ENCODE measurements around the gene BAZ1A.

- TF ChIP-seq FOSL1 (IDR thresholded peaks at IDR 0.05; ENCODE audit: insufficient read depth, low read depth, low read length) = no peak
- no peak for TF ChIP-seq POLR2A (IDR thresholded peaks at IDR 0.05; ENCODE audit: control extremely low read depth in 1 of 2, low read depth in 2 of 2, low read length in 2 of 2)
- no peak for TF ChIP-seq CTCF (IDR thresholded peaks at IDR 0.05; ENCODE audit: control extremely low read depth in 1 of 3, insufficient read depth in 1 of 3, low read depth in 1 of 3, low read length in 3 of 3)
- TF ChIP-seq SIN3A (conservative IDR thresholded peaks at IDR 0.05 in 1 of 2, IDR thresholded peaks at IDR 0.05 in 1 of 2; ENCODE audit: low read depth in 1 of 2, low read length in 2 of 2) = no peak
- no peak for TF ChIP-seq NRF1 (IDR thresholded peaks at IDR 0.05; ENCODE audit: low read depth, low read length)
- no peak for TF ChIP-seq MAX (IDR thresholded peaks at IDR 0.05)
- TF ChIP-seq SP1 (IDR thresholded peaks at IDR 0.05; ENCODE audit: low read depth, low read length) = no peak
- no peak for TF ChIP-seq RFX5 (IDR thresholded peaks at IDR 0.05; ENCODE audit: borderline replicate concordance, low read depth, low read length)
- no peak for TF ChIP-seq EP300 (IDR thresholded peaks at IDR 0.05; ENCODE audit: borderline replicate concordance in 1 of 2, low read depth in 2 of 2, low read length in 2 of 2)
- no peak for TF ChIP-seq POLR2AphosphoS5 (IDR thresholded peaks at IDR 0.05; ENCODE audit: low read depth, low read length)
- TF ChIP-seq ZNF274 (IDR thresholded peaks at IDR 0.05; ENCODE audit: borderline replicate concordance, extremely low read depth, low read length) = no peak
These were observed 133.3 kb downstream of the BAZ1A start for GRCh38 chr14:34741840-34742239.
